DND-41 (cell line): ENCODE results near the gene FNDC10.

Experiments used
- ATAC-seq: fragments of 200-7000 bp; cut with Tn5 transposase; 3 replicates; pipeline ENCODE4 v1.9.1; 2021; ENCODE audit warnings: low read depth; ENCODE audit not compliant: insufficient read depth
- DNase-seq: peaks from one replicate; pipeline ENCODE4 v3.0.0-alpha.2; 2020
- H2AFZ ChIP-seq: 2 replicates; pipeline ENCODE4 v1.6.0; 2012; ENCODE audit warnings: low read depth, low read length
- H3K27ac ChIP-seq: 2 replicates; pipeline ENCODE4 v1.5.1; 2012; ENCODE audit warnings: low read length, inconsistent platforms
- H3K27me3 ChIP-seq: fragments of 200-600 bp; sonication (generic); 2 replicates; pipeline ENCODE4 v1.6.0; 2012; ENCODE audit warnings: low read length, mild to moderate bottlenecking, inconsistent platforms; ENCODE audit not compliant: insufficient read depth, poor library complexity
- H3K36me3 ChIP-seq: 2 replicates; pipeline ENCODE4 v1.5.1; 2012; ENCODE audit warnings: low read length, inconsistent platforms; ENCODE audit not compliant: insufficient read depth
- H3K4me1 ChIP-seq: 2 replicates; pipeline ENCODE4 v1.5.1; 2012; ENCODE audit warnings: mild to moderate bottlenecking, low read length; ENCODE audit not compliant: insufficient read depth
- H3K4me2 ChIP-seq: 2 replicates; pipeline ENCODE4 v1.6.0; 2012; ENCODE audit warnings: mild to moderate bottlenecking, moderate library complexity, low read length, inconsistent platforms; ENCODE audit not compliant: insufficient read depth
- H3K4me3 ChIP-seq, 2 experiments: fragments of 200-600 bp in 1 of 2; shearing (Covaris generic) in 1 of 2; 2 replicates each; pipeline ENCODE4 v1.5.1; 2012 to 2016; ENCODE audit warnings: inconsistent platforms in 2 of 2, low read length in 2 of 2, mild to moderate bottlenecking in 2 of 2, low read depth in 1 of 2, moderate library complexity in 1 of 2
- H3K79me2 ChIP-seq: 2 replicates; pipeline ENCODE4 v1.6.0; 2012; ENCODE audit warnings: low read length, inconsistent platforms; ENCODE audit not compliant: insufficient read depth
- H3K9ac ChIP-seq: 2 replicates; pipeline ENCODE4 v1.6.0; 2012; ENCODE audit warnings: low read depth, mild to moderate bottlenecking, inconsistent platforms, low read length, moderate library complexity
- H3K9me3 ChIP-seq: 2 replicates; pipeline ENCODE4 v1.5.1; 2012; ENCODE audit warnings: low read length, moderate library complexity, mild to moderate bottlenecking, inconsistent platforms; ENCODE audit not compliant: insufficient read depth, severe bottlenecking
- H4K20me1 ChIP-seq: 2 replicates; pipeline ENCODE4 v1.6.0; 2012; ENCODE audit warnings: low read length; ENCODE audit not compliant: insufficient read depth
- EZH2 ChIP-seq: IDR thresholded peaks from 3 replicates; pipeline ENCODE4 v1.6.1; 2012; ENCODE audit warnings: borderline replicate concordance, low read depth, mild to moderate bottlenecking, moderate library complexity, low read length, inconsistent platforms; ENCODE audit not compliant: severe bottlenecking
- TF ChIP-seq, protein P1 (sequence below): IDR thresholded peaks from 2 replicates; pipeline ENCODE4 v1.5.1; 2012; ENCODE audit warnings: borderline replicate concordance, low read length, moderate library complexity, mild to moderate bottlenecking; ENCODE audit not compliant: poor library complexity, severe bottlenecking; ENCODE audit errors: extremely low read depth

Gene FNDC10

DNA sequence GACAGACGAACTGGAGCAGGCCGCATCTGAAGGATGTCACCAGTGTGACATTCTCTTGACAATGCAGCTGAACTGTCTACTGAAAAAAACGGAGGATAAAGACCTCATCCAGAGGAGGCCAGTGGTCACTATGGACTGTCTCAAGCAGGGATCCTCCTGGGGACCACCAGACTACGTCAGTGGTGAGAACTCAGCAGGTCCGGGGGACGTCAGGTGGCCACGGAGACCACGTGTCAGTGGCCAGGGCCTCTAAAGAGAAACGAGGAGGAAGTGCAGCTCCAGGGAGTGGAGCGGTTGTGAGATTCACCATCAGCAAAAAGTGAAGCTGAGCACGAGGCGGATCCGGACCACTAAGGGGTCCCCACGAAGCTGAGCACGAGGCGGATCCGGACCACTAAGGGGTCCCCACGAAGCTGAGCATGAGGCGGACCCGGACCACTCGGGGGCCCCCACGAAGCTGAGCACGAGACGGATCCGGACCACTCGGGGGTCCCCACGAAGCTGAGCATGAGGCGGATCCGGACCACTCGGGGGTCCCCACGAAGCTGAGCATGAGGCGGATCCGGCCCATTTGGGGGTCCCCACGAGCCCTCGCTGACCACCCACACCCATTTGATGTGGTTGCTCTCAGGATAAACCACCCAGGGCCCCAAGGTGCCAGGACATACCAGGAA lies 46.0 kb downstream of the FNDC10 start:
- H3K9me3 ChIP-seq = no peaks in the 10 kb centered on the region
- H3K4me1 ChIP-seq = no peaks in the 10 kb centered on the region
- peaks cover 56% of the 10 kb centered on the region for H3K79me2 ChIP-seq
- peaks cover 53% of the 10 kb centered on the region for H3K36me3 ChIP-seq
- H3K27me3 ChIP-seq = no peaks in the 10 kb centered on the region
- H3K4me2 ChIP-seq = no peak overlapping the region
- no peak overlapping the region for H2AFZ ChIP-seq
- TF ChIP-seq EZH2 = no peak
- TF ChIP-seq, protein P1, sequence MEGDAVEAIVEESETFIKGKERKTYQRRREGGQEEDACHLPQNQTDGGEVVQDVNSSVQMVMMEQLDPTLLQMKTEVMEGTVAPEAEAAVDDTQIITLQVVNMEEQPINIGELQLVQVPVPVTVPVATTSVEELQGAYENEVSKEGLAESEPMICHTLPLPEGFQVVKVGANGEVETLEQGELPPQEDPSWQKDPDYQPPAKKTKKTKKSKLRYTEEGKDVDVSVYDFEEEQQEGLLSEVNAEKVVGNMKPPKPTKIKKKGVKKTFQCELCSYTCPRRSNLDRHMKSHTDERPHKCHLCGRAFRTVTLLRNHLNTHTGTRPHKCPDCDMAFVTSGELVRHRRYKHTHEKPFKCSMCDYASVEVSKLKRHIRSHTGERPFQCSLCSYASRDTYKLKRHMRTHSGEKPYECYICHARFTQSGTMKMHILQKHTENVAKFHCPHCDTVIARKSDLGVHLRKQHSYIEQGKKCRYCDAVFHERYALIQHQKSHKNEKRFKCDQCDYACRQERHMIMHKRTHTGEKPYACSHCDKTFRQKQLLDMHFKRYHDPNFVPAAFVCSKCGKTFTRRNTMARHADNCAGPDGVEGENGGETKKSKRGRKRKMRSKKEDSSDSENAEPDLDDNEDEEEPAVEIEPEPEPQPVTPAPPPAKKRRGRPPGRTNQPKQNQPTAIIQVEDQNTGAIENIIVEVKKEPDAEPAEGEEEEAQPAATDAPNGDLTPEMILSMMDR = no peak
- ATAC-seq = no peak
- no peak overlapping the region for H3K27ac ChIP-seq
- peaks cover 56% of the 10 kb centered on the region for H4K20me1 ChIP-seq
- H3K9ac ChIP-seq = no peak overlapping the region
- DNase-seq = no peak
- no peak overlapping the region for H3K4me3 ChIP-seq

DNA sequence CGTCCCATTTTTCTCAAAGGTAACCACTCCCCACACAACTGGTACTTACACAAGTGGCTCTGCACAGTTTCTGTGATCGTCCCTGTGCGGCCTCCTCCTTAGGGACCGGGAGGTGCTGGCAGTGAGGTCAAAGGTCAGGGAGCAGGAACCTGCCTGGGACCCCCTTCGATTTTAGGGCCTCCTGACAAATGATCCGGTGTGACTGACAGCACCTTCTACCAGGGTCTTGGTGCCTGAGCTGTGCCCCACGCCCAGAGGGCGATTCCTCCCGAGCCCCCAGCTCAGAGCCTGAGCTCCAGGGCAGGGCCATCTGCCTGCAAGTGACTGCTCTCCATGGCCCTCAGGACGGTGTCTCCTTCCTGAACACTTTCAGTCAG lies 47.7 kb downstream of the FNDC10 start:
- Histone ChIP-seq H3K27me3 (no peaks in the 10 kb centered on the region), H3K4me3 (no peak overlapping the region), H3K36me3 (peaks cover 53% of the 10 kb centered on the region), H3K4me1 (no peaks in the 10 kb centered on the region), H4K20me1 (peaks cover 58% of the 10 kb centered on the region), H3K79me2 (peaks cover 51% of the 10 kb centered on the region), H3K9ac (no peak overlapping the region), H3K4me2 (no peak overlapping the region), H3K27ac (no peak overlapping the region), H3K9me3 (no peaks in the 10 kb centered on the region), H2AFZ (no peak overlapping the region)
- no peak for TF ChIP-seq EZH2
- TF ChIP-seq, protein P1 = no peak
- DNase-seq (no peak), ATAC-seq (no peak)

DNA sequence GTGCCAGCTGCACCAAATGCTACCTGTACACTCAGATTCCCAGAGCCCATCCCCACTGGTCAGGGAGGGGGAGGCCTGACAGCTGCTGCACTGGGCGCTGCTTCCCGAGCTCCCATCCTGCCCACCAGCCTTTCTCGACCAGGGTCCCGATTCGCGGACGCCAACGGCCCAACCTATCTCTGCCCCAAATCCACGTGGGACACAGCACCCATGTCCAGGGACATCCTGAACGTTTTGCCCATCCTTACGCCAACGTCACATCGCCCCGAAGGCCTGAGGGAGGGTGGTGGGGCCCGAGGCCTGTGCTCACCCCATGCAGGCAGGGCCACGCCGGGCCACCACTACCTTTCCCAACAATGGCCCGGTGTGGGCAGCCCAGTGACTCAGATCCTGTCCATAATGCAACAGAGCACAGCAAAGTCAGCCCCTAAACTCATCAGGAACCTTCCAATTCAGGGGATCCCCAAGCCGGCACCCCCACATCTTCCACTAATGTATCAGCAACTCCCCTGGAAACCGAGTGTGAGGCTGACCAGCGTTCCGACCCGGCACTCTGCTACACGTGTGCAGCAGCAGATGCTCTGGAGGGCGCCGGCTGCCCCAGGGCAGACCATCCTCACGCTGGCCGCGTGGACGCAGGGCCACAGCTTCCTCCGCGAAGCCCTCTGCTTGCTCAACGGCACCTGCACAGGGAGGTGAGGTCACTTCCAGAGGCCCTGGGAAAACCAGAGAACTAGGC lies 48.2 kb downstream of the FNDC10 start:
- H3K4me3 ChIP-seq = no peak overlapping the region
- peaks cover 53% of the 10 kb centered on the region for H3K79me2 ChIP-seq
- H3K9ac ChIP-seq = no peak overlapping the region
- ATAC-seq = no peak
- H3K27ac ChIP-seq = no peak overlapping the region
- H3K27me3 ChIP-seq = no peaks in the 10 kb centered on the region
- TF ChIP-seq, protein P1 = no peak
- TF ChIP-seq EZH2 = no peak
- H2AFZ ChIP-seq = no peak overlapping the region
- H4K20me1 ChIP-seq = peaks cover 61% of the 10 kb centered on the region
- H3K36me3 ChIP-seq = peaks cover 54% of the 10 kb centered on the region
- H3K4me2 ChIP-seq = no peak overlapping the region
- no peaks in the 10 kb centered on the region for H3K4me1 ChIP-seq
- no peaks in the 10 kb centered on the region for H3K9me3 ChIP-seq
- no peak for DNase-seq
